Gastrocnemius medialis (tissue), 4 donors: ENCODE results near the gene CMAS.

Source experiments
- CTCF ChIP-seq, 5 experiments: fragments of 450-650 bp in 3 of 5; fragments of 200-600 bp in 2 of 5; sonication (generic) in 2 of 5; IDR thresholded peaks in 4 of 5; conservative IDR thresholded peaks in 1 of 5; 1 replicate in 4 of 5; 2 replicates in 1 of 5; pipeline ENCODE4 v1.5.1; 2016 to 2019; ENCODE audit warnings: antibody characterized with exemption in 5 of 5, mild to moderate bottlenecking in 3 of 5, moderate library complexity in 3 of 5
- POLR2A ChIP-seq, 2 donors: fragments of 450-650 bp; IDR thresholded peaks; one replicate each; pipeline ENCODE4 v1.6.1; 2017; ENCODE audit warnings: antibody characterized with exemption in 2 of 2, mild to moderate bottlenecking in 2 of 2, moderate library complexity in 2 of 2

GRCh38 chr12:22043943-22044342 is 2.1 kb upstream of the CMAS start:
- TF ChIP-seq CTCF (IDR thresholded peaks at IDR 0.05 in 4 of 5, conservative IDR thresholded peaks at IDR 0.05 in 1 of 5), result no peak
- no peak for TF ChIP-seq POLR2A (IDR thresholded peaks at IDR 0.05)
